ENCODE measurements around the gene SH3GLB1. TPM values are rescaled to one million over a fixed set of nuclear protein-coding genes. Genes with fewer than 3 reads are reported as not detected.

The SH3GLB1 gene
- total and polyA plus RNA-seq, 2 donors (not counting 1 experiment from before 2014, with no cell fraction given): 41.5 to 80.2 TPM

- Histone ChIP-seq H3K79me2 (ENCODE audit: control insufficient read depth, insufficient read depth, low read length) (no peaks in the 10 kb centered on the region), H3K27me3 (ENCODE audit: control insufficient read depth, insufficient read depth, low read length) (no peaks in the 10 kb centered on the region), H3K4me2 (ENCODE audit: extremely low read depth, insufficient read depth, low read length) (no peak overlapping the region)
Observed at GRCh38 chr1:86750530-86750929, 46.2 kb downstream of the SH3GLB1 start.

GRCh38 chr1:86751923-86752322, 47.5 kb downstream of the SH3GLB1 start:
- Histone ChIP-seq H2AFZ (ENCODE audit: low read length) (no peak overlapping the region), H4K20me1 (ENCODE audit: control insufficient read depth, extremely low read depth, insufficient read depth, low read length) (no peaks in the 10 kb centered on the region)
- TF ChIP-seq EZH2 (IDR thresholded peaks at IDR 0.05; ENCODE audit: low read length, missing control alignments) (no peak), CTCF (conservative IDR thresholded peaks at IDR 0.05 in 1 of 2, IDR thresholded peaks at IDR 0.05 in 1 of 2; ENCODE audit: low read depth in 1 of 2, low read length in 2 of 2) (no peak)

More at GRCh38 chr1:86750530-86750929, 46.2 kb downstream of the SH3GLB1 start:
- Histone ChIP-seq H3K9me3 (ENCODE audit: control insufficient read depth, insufficient read depth, low read depth, low read length) (no peaks in the 10 kb centered on the region), H3K36me3 (ENCODE audit: control insufficient read depth, insufficient read depth, low read length) (no peaks in the 10 kb centered on the region), H3K27ac (ENCODE audit: insufficient read depth, low read length) (no peak overlapping the region), H3K4me3 (replicated peaks in 1 of 4; ENCODE audit: control extremely low read depth in 1 of 4, insufficient read depth in 1 of 4, low read depth in 3 of 4, low read length in 4 of 4) (no peak overlapping the region), H3K4me1 (ENCODE audit: control insufficient read depth, extremely low read depth, insufficient read depth, low read length) (no peaks in the 10 kb centered on the region), H2AFZ (ENCODE audit: low read length) (no peak overlapping the region), H4K20me1 (ENCODE audit: control insufficient read depth, extremely low read depth, insufficient read depth, low read length) (no peaks in the 10 kb centered on the region), H3K9ac (ENCODE audit: insufficient read depth, low read length) (no peak overlapping the region)
- no peak for TF ChIP-seq EZH2 (IDR thresholded peaks at IDR 0.05; ENCODE audit: low read length, missing control alignments)
- TF ChIP-seq CTCF (conservative IDR thresholded peaks at IDR 0.05 in 1 of 2, IDR thresholded peaks at IDR 0.05 in 1 of 2; ENCODE audit: low read depth in 1 of 2, low read length in 2 of 2): no peak
- no peak for DNase-seq (ENCODE audit: low read depth in 2 of 2)

GRCh38 chr1:86753700-86754099, 49.3 kb downstream of the SH3GLB1 start:
- Histone ChIP-seq H3K4me3 (replicated peaks in 1 of 4; ENCODE audit: control extremely low read depth in 1 of 4, insufficient read depth in 1 of 4, low read depth in 3 of 4, low read length in 4 of 4) (no peak overlapping the region), H3K27ac (ENCODE audit: insufficient read depth, low read length) (no peak overlapping the region), H3K27me3 (ENCODE audit: control insufficient read depth, insufficient read depth, low read length) (no peaks in the 10 kb centered on the region), H4K20me1 (ENCODE audit: control insufficient read depth, extremely low read depth, insufficient read depth, low read length) (no peaks in the 10 kb centered on the region), H3K36me3 (ENCODE audit: control insufficient read depth, insufficient read depth, low read length) (no peaks in the 10 kb centered on the region), H3K9ac (ENCODE audit: insufficient read depth, low read length) (no peak overlapping the region), H3K79me2 (ENCODE audit: control insufficient read depth, insufficient read depth, low read length) (no peaks in the 10 kb centered on the region), H3K9me3 (ENCODE audit: control insufficient read depth, insufficient read depth, low read depth, low read length) (no peaks in the 10 kb centered on the region), H2AFZ (ENCODE audit: low read length) (no peak overlapping the region), H3K4me1 (ENCODE audit: control insufficient read depth, extremely low read depth, insufficient read depth, low read length) (no peaks in the 10 kb centered on the region), H3K4me2 (ENCODE audit: extremely low read depth, insufficient read depth, low read length) (no peak overlapping the region)
- no peak for DNase-seq (ENCODE audit: low read depth in 2 of 2)
- TF ChIP-seq EZH2 (IDR thresholded peaks at IDR 0.05; ENCODE audit: low read length, missing control alignments): no peak
- peak in 1 of 2 donors; percentile 2 for TF ChIP-seq CTCF (conservative IDR thresholded peaks at IDR 0.05 in 1 of 2, IDR thresholded peaks at IDR 0.05 in 1 of 2; ENCODE audit: low read depth in 1 of 2, low read length in 2 of 2)

More at GRCh38 chr1:86751923-86752322, 47.5 kb downstream of the SH3GLB1 start:
- DNase-seq (ENCODE audit: low read depth in 2 of 2): no peak
- H3K27ac ChIP-seq (ENCODE audit: insufficient read depth, low read length): no peak overlapping the region
- H3K27me3 ChIP-seq (ENCODE audit: control insufficient read depth, insufficient read depth, low read length): no peaks in the 10 kb centered on the region
- H3K9me3 ChIP-seq (ENCODE audit: control insufficient read depth, insufficient read depth, low read depth, low read length): no peaks in the 10 kb centered on the region
- no peak overlapping the region for H3K9ac ChIP-seq (ENCODE audit: insufficient read depth, low read length)
- no peaks in the 10 kb centered on the region for H3K79me2 ChIP-seq (ENCODE audit: control insufficient read depth, insufficient read depth, low read length)
- no peaks in the 10 kb centered on the region for H3K36me3 ChIP-seq (ENCODE audit: control insufficient read depth, insufficient read depth, low read length)
- no peaks in the 10 kb centered on the region for H3K4me1 ChIP-seq (ENCODE audit: control insufficient read depth, extremely low read depth, insufficient read depth, low read length)
- no peak overlapping the region for H3K4me3 ChIP-seq (replicated peaks in 1 of 4; ENCODE audit: control extremely low read depth in 1 of 4, insufficient read depth in 1 of 4, low read depth in 3 of 4, low read length in 4 of 4)
- no peak overlapping the region for H3K4me2 ChIP-seq (ENCODE audit: extremely low read depth, insufficient read depth, low read length)
